ENCODE results near the gene COL5A1. TPM values are rescaled to one million over a fixed set of nuclear protein-coding genes. Genes with fewer than 3 reads are reported as not detected.

COL5A1 gene
- polyA plus RNA-seq, 3 donors from 2014 or later = not detected

GRCh38 chr9:134618163-134618832 is 23.3 kb upstream of the COL5A1 start:
- Mint-ChIP-seq H3K4me3 (no peak overlapping the region), H3K36me3 (no peaks in the 10 kb centered on the region), H3K9me3 (peaks cover 0 to 4% (median 0%) of the 10 kb centered on the region in 6 donors), H3K27me3 (ENCODE audit: low read depth in 3 of 3) (peaks cover 4 to 14% (median 8%) of the 10 kb centered on the region in 3 donors), H3K27ac (no peak overlapping the region), H3K4me1 (no peaks in the 10 kb centered on the region)
- no peak for DNase-seq

GRCh38 chr9:134618833-134619447 is 22.7 kb upstream of the COL5A1 start:
- H3K27ac Mint-ChIP-seq = no peak overlapping the region
- H3K27me3 Mint-ChIP-seq (ENCODE audit: low read depth in 3 of 3) = peaks cover 2 to 12% (median 4%) of the 10 kb centered on the region in 3 donors
- no peaks in the 10 kb centered on the region for H3K4me1 Mint-ChIP-seq
- no peak for DNase-seq
- no peaks in the 10 kb centered on the region for H3K36me3 Mint-ChIP-seq
- H3K9me3 Mint-ChIP-seq = peaks cover 0 to 2% (median 0%) of the 10 kb centered on the region in 6 donors
- H3K4me3 Mint-ChIP-seq = no peak overlapping the region

GRCh38 chr9:134619448-134619982 is 22.1 kb upstream of the COL5A1 start:
- Mint-ChIP-seq H3K27me3 (ENCODE audit: low read depth in 3 of 3) (peaks cover 2 to 15% (median 4%) of the 10 kb centered on the region in 3 donors), H3K4me1 (no peaks in the 10 kb centered on the region), H3K36me3 (no peaks in the 10 kb centered on the region), H3K9me3 (no peaks in the 10 kb centered on the region), H3K27ac (no peak overlapping the region), H3K4me3 (no peak overlapping the region)
- no peak for DNase-seq

GRCh38 chr9:134619983-134620661 is 21.5 kb upstream of the COL5A1 start:
- H3K36me3 Mint-ChIP-seq = no peaks in the 10 kb centered on the region
- DNase-seq = no peak
- H3K9me3 Mint-ChIP-seq = no peaks in the 10 kb centered on the region
- no peak overlapping the region for H3K4me3 Mint-ChIP-seq
- no peak overlapping the region for H3K27ac Mint-ChIP-seq
- H3K27me3 Mint-ChIP-seq (ENCODE audit: low read depth in 3 of 3) = peaks cover 4 to 12% (median 5%) of the 10 kb centered on the region in 3 donors
- no peaks in the 10 kb centered on the region for H3K4me1 Mint-ChIP-seq

GRCh38 chr9:134620751-134621557 is 20.6 kb upstream of the COL5A1 start:
- no peak for DNase-seq
- no peak overlapping the region for H3K27ac Mint-ChIP-seq
- no peaks in the 10 kb centered on the region for H3K4me1 Mint-ChIP-seq
- H3K36me3 Mint-ChIP-seq = no peaks in the 10 kb centered on the region
- H3K4me3 Mint-ChIP-seq = no peak overlapping the region
- H3K27me3 Mint-ChIP-seq (ENCODE audit: low read depth in 3 of 3) = peaks cover 4 to 8% (median 5%) of the 10 kb centered on the region in 3 donors
- H3K9me3 Mint-ChIP-seq = no peaks in the 10 kb centered on the region

- H3K9me3 Mint-ChIP-seq = no peaks in the 10 kb centered on the region
- no peaks in the 10 kb centered on the region for H3K36me3 Mint-ChIP-seq
- peaks cover 4 to 8% (median 5%) of the 10 kb centered on the region in 3 donors for H3K27me3 Mint-ChIP-seq (ENCODE audit: low read depth in 3 of 3)
- no peak for DNase-seq
- H3K4me1 Mint-ChIP-seq = no peaks in the 10 kb centered on the region
- H3K27ac Mint-ChIP-seq = no peak overlapping the region
- no peak overlapping the region for H3K4me3 Mint-ChIP-seq
Measured at GRCh38 chr9:134621558-134622110, 20.0 kb upstream of the COL5A1 start.

- DNase-seq = no peak
- Mint-ChIP-seq H3K36me3 (no peaks in the 10 kb centered on the region), H3K27ac (no peak overlapping the region), H3K27me3 (ENCODE audit: low read depth in 3 of 3) (peaks cover 4 to 8% (median 5%) of the 10 kb centered on the region in 3 donors), H3K9me3 (no peaks in the 10 kb centered on the region), H3K4me1 (no peaks in the 10 kb centered on the region), H3K4me3 (no peak overlapping the region)
Measured at GRCh38 chr9:134622896-134623257, 18.7 kb upstream of the COL5A1 start.

- DNase-seq = no peak
- Mint-ChIP-seq H3K9me3 (no peaks in the 10 kb centered on the region), H3K4me1 (no peaks in the 10 kb centered on the region), H3K4me3 (no peak overlapping the region), H3K27ac (no peak overlapping the region), H3K27me3 (ENCODE audit: low read depth in 3 of 3) (peaks cover 2 to 8% (median 4%) of the 10 kb centered on the region in 3 donors), H3K36me3 (no peaks in the 10 kb centered on the region)
Measured at GRCh38 chr9:134623258-134624066, 18.1 kb upstream of the COL5A1 start.

GRCh38 chr9:134624137-134624591 is 17.4 kb upstream of the COL5A1 start:
- H3K36me3 Mint-ChIP-seq = no peaks in the 10 kb centered on the region
- no peak for DNase-seq
- H3K4me1 Mint-ChIP-seq = no peaks in the 10 kb centered on the region
- no peaks in the 10 kb centered on the region for H3K9me3 Mint-ChIP-seq
- no peak overlapping the region for H3K27ac Mint-ChIP-seq
- peaks cover 2 to 8% (median 5%) of the 10 kb centered on the region in 3 donors for H3K27me3 Mint-ChIP-seq (ENCODE audit: low read depth in 3 of 3)
- H3K4me3 Mint-ChIP-seq = no peak overlapping the region

- H3K27ac Mint-ChIP-seq = no peak overlapping the region
Measured at GRCh38 chr9:134624621-134625181, 16.9 kb upstream of the COL5A1 start.

GRCh38 chr9:134625361-134626068 is 16.1 kb upstream of the COL5A1 start:
- Mint-ChIP-seq H3K27me3 (ENCODE audit: low read depth in 3 of 3) (peaks cover 2 to 7% (median 6%) of the 10 kb centered on the region in 3 donors), H3K4me3 (no peak overlapping the region), H3K9me3 (no peaks in the 10 kb centered on the region), H3K4me1 (no peaks in the 10 kb centered on the region), H3K36me3 (no peaks in the 10 kb centered on the region), H3K27ac (no peak overlapping the region)
- DNase-seq = no peak

More at GRCh38 chr9:134624621-134625181, 16.9 kb upstream of the COL5A1 start:
- Mint-ChIP-seq H3K4me1 (no peaks in the 10 kb centered on the region), H3K4me3 (no peak overlapping the region), H3K36me3 (no peaks in the 10 kb centered on the region), H3K9me3 (no peaks in the 10 kb centered on the region), H3K27me3 (ENCODE audit: low read depth in 3 of 3) (peaks cover 2 to 6% (median 5%) of the 10 kb centered on the region in 3 donors)
- DNase-seq = no peak

- H3K27me3 Mint-ChIP-seq (ENCODE audit: low read depth in 3 of 3) = peaks cover 2 to 7% (median 6%) of the 10 kb centered on the region in 3 donors
- no peak overlapping the region for H3K4me3 Mint-ChIP-seq
- no peak for DNase-seq
- H3K4me1 Mint-ChIP-seq = no peaks in the 10 kb centered on the region
- no peaks in the 10 kb centered on the region for H3K36me3 Mint-ChIP-seq
- no peak overlapping the region for H3K27ac Mint-ChIP-seq
- H3K9me3 Mint-ChIP-seq = no peaks in the 10 kb centered on the region
Measured at GRCh38 chr9:134626069-134626423, 15.6 kb upstream of the COL5A1 start.
